ENCODE results near the gene STX8. TPM values are rescaled to one million over a fixed set of nuclear protein-coding genes. Genes with fewer than 3 reads are reported as not detected.

STX8 gene
- total and polyA plus RNA-seq, 7 donors, result 40.4 to 104 (median 72.6) TPM

DNA sequence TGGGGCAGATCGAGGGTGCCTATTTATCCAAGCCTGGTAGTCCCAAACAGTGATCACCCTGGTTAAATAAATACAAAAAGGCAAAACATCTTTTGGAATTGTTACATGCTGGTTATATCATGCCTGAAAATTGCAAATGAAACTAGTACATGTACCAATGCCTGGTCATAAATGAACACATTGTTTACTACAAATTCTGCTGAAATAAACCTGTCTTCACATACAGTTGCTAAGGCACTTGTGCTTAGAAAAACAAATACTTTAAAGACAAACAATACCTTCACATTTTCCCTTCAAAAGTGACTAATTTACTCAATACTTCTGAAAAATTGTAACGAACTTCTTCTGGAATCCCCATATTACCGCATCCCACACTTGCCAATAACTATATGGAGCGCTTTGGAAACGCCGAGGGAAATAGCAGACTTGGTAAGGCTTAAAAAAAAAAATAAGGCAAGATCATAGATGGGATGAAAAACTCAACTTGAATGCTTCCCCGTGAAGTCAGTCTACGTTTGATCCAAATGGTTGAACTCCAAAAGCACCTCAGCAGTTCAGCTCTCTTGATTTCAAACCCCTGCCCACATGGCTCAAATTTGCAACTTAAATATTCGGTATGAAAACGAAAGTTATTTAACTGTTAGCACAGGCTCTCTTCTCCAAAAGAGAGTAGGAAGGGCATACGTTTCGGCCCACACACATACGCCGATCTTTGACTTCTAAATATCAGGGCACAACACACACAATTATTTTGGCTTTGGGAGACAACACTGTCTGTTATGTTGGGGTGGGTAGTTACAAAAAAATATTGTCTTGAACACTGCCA lies 289.8 kb downstream of the STX8 start:
- TF ChIP-seq EP300 (IDR thresholded peaks at IDR 0.05) (no peak), CTCF (IDR thresholded peaks at IDR 0.05) (no peak), POLR2A (IDR thresholded peaks at IDR 0.05) (no peak), POLR2AphosphoS5 (IDR thresholded peaks at IDR 0.05) (no peak)
- Histone ChIP-seq H3K36me3 (no peaks in the 10 kb centered on the region), H3K27ac (peak overlapping the region in 3 of 4 donors; percentile 18 to 42 (median 30)), H3K9me3 (no peaks in the 10 kb centered on the region), H3K4me1 (peaks cover 0 to 29% (median 8%) of the 10 kb centered on the region in 4 donors), H3K4me3 (no peak overlapping the region), H3K27me3 (no peaks in the 10 kb centered on the region)
- intact Hi-C loops (cut with DNase I), result loop anchor here (10.0 kb wide), 1 partner anchor 239 kb away; no protein-coding TSS in a partner anchor
- DNase-seq, result no peak
- WGBS, 2 donors, result 82 to 91% methylated on average over 14 of the region's 14 CpGs

- intact Hi-C loops (cut with DNase I), result loop anchor here (10.0 kb wide), 1 partner anchor 240 kb away; no protein-coding TSS in a partner anchor
- 70 to 75% methylated on average over 4 of the region's 4 CpGs for WGBS, 2 donors
- H3K4me3 ChIP-seq, result no peak overlapping the region
- peak overlapping the region in 2 of 4 donors; percentile 35 to 42 for H3K27ac ChIP-seq
- H3K36me3 ChIP-seq, result no peaks in the 10 kb centered on the region
- DNase-seq, result no peak
- H3K9me3 ChIP-seq, result no peaks in the 10 kb centered on the region
- peaks cover 0 to 33% (median 8%) of the 10 kb centered on the region in 4 donors for H3K4me1 ChIP-seq
- no peaks in the 10 kb centered on the region for H3K27me3 ChIP-seq
- TF ChIP-seq EP300 (IDR thresholded peaks at IDR 0.05) (no peak), CTCF (IDR thresholded peaks at IDR 0.05) (no peak), POLR2AphosphoS5 (IDR thresholded peaks at IDR 0.05) (no peak), POLR2A (IDR thresholded peaks at IDR 0.05) (no peak)
Observed at GRCh38 chr17:9284884-9285283, 290.7 kb downstream of the STX8 start.

DNA sequence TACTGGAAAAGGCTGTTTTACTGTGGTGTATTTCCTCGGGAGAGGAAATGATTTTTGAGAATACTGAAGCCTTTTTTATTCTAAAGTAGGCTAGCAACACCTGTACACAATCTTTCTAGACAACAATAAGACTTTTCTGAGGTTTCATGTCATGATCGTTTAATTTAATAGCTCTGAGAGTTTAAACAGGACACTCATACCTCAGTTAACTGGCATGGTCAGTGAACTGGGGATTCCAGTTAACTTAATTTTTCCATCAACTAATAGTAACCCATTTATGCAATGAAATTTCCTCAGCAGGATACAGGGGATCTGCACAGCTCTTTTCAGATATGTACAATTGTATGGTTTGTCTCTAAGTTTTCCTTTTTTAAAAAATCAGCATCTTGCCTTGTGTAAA lies 291.7 kb downstream of the STX8 start:
- no peaks in the 10 kb centered on the region for H3K36me3 ChIP-seq
- H3K27ac ChIP-seq, result peak overlapping the region in 1 of 4 donors; percentile 11
- peaks cover 0 to 33% (median 8%) of the 10 kb centered on the region in 4 donors for H3K4me1 ChIP-seq
- DNase-seq, result no peak
- TF ChIP-seq POLR2AphosphoS5 (IDR thresholded peaks at IDR 0.05), result no peak
- no peak for TF ChIP-seq POLR2A (IDR thresholded peaks at IDR 0.05)
- TF ChIP-seq CTCF (IDR thresholded peaks at IDR 0.05), result no peak
- TF ChIP-seq EP300 (IDR thresholded peaks at IDR 0.05), result no peak
- H3K9me3 ChIP-seq, result no peaks in the 10 kb centered on the region
- H3K4me3 ChIP-seq, result no peak overlapping the region
- 48 to 66% methylated on average over 2 of the region's 2 CpGs for WGBS, 2 donors
- H3K27me3 ChIP-seq, result no peaks in the 10 kb centered on the region
- intact Hi-C loops (cut with DNase I), result loop anchor here (10.0 kb wide), 1 partner anchor 241 kb away; no protein-coding TSS in a partner anchor

DNA sequence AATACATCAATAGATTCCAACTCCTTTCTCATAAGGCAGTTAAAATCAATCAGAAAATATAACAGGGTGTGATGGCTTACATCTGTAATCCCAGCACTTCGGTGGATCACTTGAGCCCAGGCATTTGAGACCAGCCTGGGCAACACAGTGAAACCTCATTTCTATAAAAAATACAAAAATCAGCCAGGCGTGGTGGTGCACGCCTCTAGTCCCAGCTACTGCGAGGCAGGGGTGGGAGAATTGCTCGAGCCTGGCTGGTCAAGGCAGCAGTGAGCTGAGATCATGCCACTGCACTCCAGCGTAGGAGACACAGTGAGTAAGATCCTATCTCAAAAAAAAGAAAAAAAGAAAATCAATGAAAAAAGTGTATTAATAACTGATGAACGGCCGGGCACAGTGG lies 295.7 kb downstream of the STX8 start:
- no peak for DNase-seq

More for the DNA sequence above, 295.7 kb downstream of the STX8 start:
- H3K4me1 ChIP-seq, result peaks cover 0 to 21% (median 7%) of the 10 kb centered on the region in 4 donors
- H3K4me3 ChIP-seq, result no peak overlapping the region
- 91 to 95% methylated on average over 8 of the region's 8 CpGs for WGBS, 2 donors
- intact Hi-C loops (cut with DNase I), result loop anchor here (10.0 kb wide), 1 partner anchor 245 kb away; no protein-coding TSS in a partner anchor
- no peaks in the 10 kb centered on the region for H3K9me3 ChIP-seq
- no peaks in the 10 kb centered on the region for H3K27me3 ChIP-seq
- no peaks in the 10 kb centered on the region for H3K36me3 ChIP-seq
- H3K27ac ChIP-seq, result no peak overlapping the region
- TF ChIP-seq POLR2A (IDR thresholded peaks at IDR 0.05) (no peak), EP300 (IDR thresholded peaks at IDR 0.05) (no peak), POLR2AphosphoS5 (IDR thresholded peaks at IDR 0.05) (no peak), CTCF (IDR thresholded peaks at IDR 0.05) (no peak)
